MG63 (cell line): ENCODE data around the gene LRRC2. TPM values are rescaled to one million over a fixed set of nuclear protein-coding genes. Genes with fewer than 3 reads are reported as not detected.
"Not testable (repeated sequence)": the region's sequence is repeated elsewhere in the genome, so short reads cannot be mapped to it uniquely, and the experiment has no call there.

Source experiments
- DNase-seq: peaks from one replicate; pipeline ENCODE4 v3.0.0-alpha.2; 2020
- H3K27me3 ChIP-seq: fragments of 250-450 bp; sonication (Bioruptor Pico); 2 replicates; pipeline ENCODE4 v1.5.1; 2020; ENCODE audit warnings: mild to moderate bottlenecking, moderate library complexity
- H3K36me3 ChIP-seq: fragments of 250-450 bp; sonication (Bioruptor Pico); 2 replicates; pipeline ENCODE4 v1.5.1; 2020; ENCODE audit warnings: mild to moderate bottlenecking, moderate library complexity
- H3K4me3 ChIP-seq: fragments of 250-450 bp; sonication (Bioruptor Pico); 2 replicates; pipeline ENCODE4 v1.5.1; 2020; ENCODE audit warnings: mild to moderate bottlenecking, moderate library complexity
- H3K9me3 ChIP-seq: fragments of 250-450 bp; sonication (Bioruptor Pico); 2 replicates; pipeline ENCODE4 v1.5.1; 2020; ENCODE audit warnings: mild to moderate bottlenecking, moderate library complexity
- total RNA-seq: library from RNA; depleted of rRNA; stranded (reverse); fragments of >200 nt; shearing (Covaris generic); gene quantifications from 2 replicates; pipeline ENCODE4 v1.2.3, GENCODE V29; 2014; ENCODE audit warnings: low replicate concordance; rRNA removed

The LRRC2 gene
- total RNA-seq: 0.10 and 0.36 TPM in 2 replicates

GRCh38 chr3:46566040-46566641 lies at the start of gene LRRC2:
LRRC2 (minus strand) TSS chr3:46566302; CDS start chr3:46551591, 14,711 bp downstream.
- Histone ChIP-seq H3K27me3 (no peaks in the 10 kb centered on the region), H3K4me3 (peak within 1 kb of the TSS; percentile 26), H3K36me3 (no peaks in the 10 kb centered on the region), H3K9me3 (no peaks in the 10 kb centered on the region)
- DNase-seq: peak; percentile 64

GRCh38 chr3:46615050-46615775 lies 49.1 kb upstream of the LRRC2 start:
- no peak overlapping the region for H3K4me3 ChIP-seq
- no peak for DNase-seq
- no peaks in the 10 kb centered on the region for H3K9me3 ChIP-seq
- no peaks in the 10 kb centered on the region for H3K36me3 ChIP-seq
- no peaks in the 10 kb centered on the region for H3K27me3 ChIP-seq

- H3K27me3 ChIP-seq: no peaks in the 10 kb centered on the region
- no peaks in the 10 kb centered on the region for H3K9me3 ChIP-seq
- H3K36me3 ChIP-seq: no peaks in the 10 kb centered on the region
- DNase-seq: no peak
- no peak overlapping the region for H3K4me3 ChIP-seq
Measured at GRCh38 chr3:46614431-46614830, 48.3 kb upstream of the LRRC2 start.

GRCh38 chr3:46613313-46614005 lies 47.4 kb upstream of the LRRC2 start:
- Histone ChIP-seq H3K27me3 (no peaks in the 10 kb centered on the region), H3K36me3 (no peaks in the 10 kb centered on the region), H3K4me3 (no peak overlapping the region), H3K9me3 (no peaks in the 10 kb centered on the region)
- DNase-seq: no peak

GRCh38 chr3:46612324-46612723 lies 46.2 kb upstream of the LRRC2 start, which contains the start of gene FAM240A:
FAM240A (plus strand) TSS chr3:46612525; CDS start chr3:46612684, 159 bp downstream.
- Histone ChIP-seq H3K27me3 (no peaks in the 10 kb centered on the region), H3K36me3 (no peaks in the 10 kb centered on the region), H3K4me3 (no peak within 1 kb of the TSS), H3K9me3 (no peaks in the 10 kb centered on the region)
- DNase-seq: no peak

- no peaks in the 10 kb centered on the region for H3K36me3 ChIP-seq
- H3K27me3 ChIP-seq: no peaks in the 10 kb centered on the region
- no peak overlapping the region for H3K4me3 ChIP-seq
- no peak for DNase-seq
- no peaks in the 10 kb centered on the region for H3K9me3 ChIP-seq
Measured at GRCh38 chr3:46609944-46610722, 44.0 kb upstream of the LRRC2 start.

- H3K27me3 ChIP-seq: no peaks in the 10 kb centered on the region
- no peaks in the 10 kb centered on the region for H3K36me3 ChIP-seq
- H3K9me3 ChIP-seq: no peaks in the 10 kb centered on the region
- H3K4me3 ChIP-seq: no peak overlapping the region
- no peak for DNase-seq
Measured at GRCh38 chr3:46609212-46609721, 43.2 kb upstream of the LRRC2 start.

GRCh38 chr3:46607603-46608028 lies 41.5 kb upstream of the LRRC2 start:
- Histone ChIP-seq H3K27me3 (no peaks in the 10 kb centered on the region), H3K9me3 (no peaks in the 10 kb centered on the region), H3K4me3 (no peak overlapping the region), H3K36me3 (no peaks in the 10 kb centered on the region)
- peak; percentile 8 for DNase-seq

- Histone ChIP-seq H3K27me3 (no peaks in the 10 kb centered on the region), H3K36me3 (no peaks in the 10 kb centered on the region), H3K4me3 (no peak overlapping the region), H3K9me3 (no peaks in the 10 kb centered on the region)
- no peak for DNase-seq
Measured at GRCh38 chr3:46604127-46604526, 38.0 kb upstream of the LRRC2 start.

GRCh38 chr3:46603446-46604046 lies 37.4 kb upstream of the LRRC2 start:
- DNase-seq: no peak

GRCh38 chr3:46599590-46599989 lies 33.5 kb upstream of the LRRC2 start:
- no peak for DNase-seq
- H3K27me3 ChIP-seq: no peaks in the 10 kb centered on the region
- H3K36me3 ChIP-seq: no peaks in the 10 kb centered on the region
- H3K9me3 ChIP-seq: no peaks in the 10 kb centered on the region
- H3K4me3 ChIP-seq: no peak overlapping the region

More at GRCh38 chr3:46603446-46604046, 37.4 kb upstream of the LRRC2 start:
- Histone ChIP-seq H3K4me3 (no peak overlapping the region), H3K27me3 (no peaks in the 10 kb centered on the region), H3K9me3 (no peaks in the 10 kb centered on the region), H3K36me3 (no peaks in the 10 kb centered on the region)

GRCh38 chr3:46595819-46596314 lies 29.8 kb upstream of the LRRC2 start:
- H3K27me3 ChIP-seq: no peaks in the 10 kb centered on the region
- H3K4me3 ChIP-seq: no peak overlapping the region
- H3K9me3 ChIP-seq: no peaks in the 10 kb centered on the region
- no peak for DNase-seq
- H3K36me3 ChIP-seq: no peaks in the 10 kb centered on the region

GRCh38 chr3:46594723-46595122 lies 28.6 kb upstream of the LRRC2 start:
- DNase-seq: no peak
- Histone ChIP-seq H3K4me3 (no peak overlapping the region), H3K27me3 (no peaks in the 10 kb centered on the region), H3K9me3 (no peaks in the 10 kb centered on the region), H3K36me3 (no peaks in the 10 kb centered on the region)

GRCh38 chr3:46593979-46594378 lies 27.9 kb upstream of the LRRC2 start:
- Histone ChIP-seq H3K27me3 (no peaks in the 10 kb centered on the region), H3K4me3 (no peak overlapping the region), H3K9me3 (no peaks in the 10 kb centered on the region), H3K36me3 (no peaks in the 10 kb centered on the region)
- DNase-seq: no peak

GRCh38 chr3:46593274-46593862 lies 27.3 kb upstream of the LRRC2 start:
- no peak for DNase-seq
- Histone ChIP-seq H3K9me3 (no peaks in the 10 kb centered on the region), H3K27me3 (no peaks in the 10 kb centered on the region), H3K36me3 (no peaks in the 10 kb centered on the region), H3K4me3 (no peak overlapping the region)

GRCh38 chr3:46587268-46587667 lies 21.2 kb upstream of the LRRC2 start:
- not testable (repeated sequence) for H3K36me3 ChIP-seq, DNase-seq

More at GRCh38 chr3:46587268-46587667, 21.2 kb upstream of the LRRC2 start:
- not testable (repeated sequence) for H3K9me3 ChIP-seq, H3K27me3 ChIP-seq, H3K4me3 ChIP-seq
